ENCODE results near the gene RNF215.

Gene RNF215

DNA sequence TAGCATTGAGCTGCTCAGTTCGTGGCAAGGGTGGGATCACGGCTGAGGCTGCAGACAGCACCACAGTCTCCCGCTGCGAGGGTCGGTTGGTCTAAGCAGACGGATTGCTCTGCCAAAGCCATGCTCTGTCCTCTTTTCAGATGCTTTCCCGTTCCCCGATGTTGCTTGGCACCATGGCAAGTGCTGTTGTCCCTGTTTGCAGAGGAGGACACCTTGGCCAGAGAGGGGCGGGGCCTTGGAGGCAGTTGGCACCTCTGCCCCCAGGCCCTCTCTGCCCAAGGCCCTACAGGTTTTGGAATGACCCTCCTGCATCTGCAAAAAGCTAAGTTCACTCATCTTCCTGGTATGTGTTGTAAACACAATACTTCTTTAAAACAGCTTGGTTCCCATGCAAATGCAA, 18.8 kb downstream of the RNF215 start:
- Histone ChIP-seq H3F3A (ENCODE audit: insufficient read depth) (no peaks in the 10 kb centered on the region), H3K9ac (ENCODE audit: low read length) (no peak overlapping the region), H4K20me1 (ENCODE audit: low read depth, low read length) (no peaks in the 10 kb centered on the region), H3K79me2 (ENCODE audit: insufficient read depth, low read length) (no peaks in the 10 kb centered on the region), H3K27me3 (ENCODE audit: low read length) (no peaks in the 10 kb centered on the region), H3K27ac (ENCODE audit: low read depth, low read length) (no peak overlapping the region), H3K9me3 (ENCODE audit: insufficient read depth, low read length) (no peaks in the 10 kb centered on the region), H3K4me2 (ENCODE audit: low read depth, low read length, poor library complexity, severe bottlenecking) (no peak overlapping the region), H2AFZ (ENCODE audit: low read depth, low read length, severe bottlenecking) (no peak overlapping the region), H3K4me3 (ENCODE audit: insufficient read depth, low read length, poor library complexity, severe bottlenecking) (no peak overlapping the region), H3K9me2 (replicated peaks; ENCODE audit: insufficient read depth, low read length) (no peaks in the 10 kb centered on the region), H3K36me3 (ENCODE audit: low read length) (no peaks in the 10 kb centered on the region)
- TF ChIP-seq CTCF (IDR thresholded peaks at IDR 0.05; ENCODE audit: insufficient read depth, low read length, poor library complexity, severe bottlenecking) (no peak), EZH2phosphoT487 (conservative IDR thresholded peaks at IDR 0.05; ENCODE audit: low read length) (no peak)

DNA sequence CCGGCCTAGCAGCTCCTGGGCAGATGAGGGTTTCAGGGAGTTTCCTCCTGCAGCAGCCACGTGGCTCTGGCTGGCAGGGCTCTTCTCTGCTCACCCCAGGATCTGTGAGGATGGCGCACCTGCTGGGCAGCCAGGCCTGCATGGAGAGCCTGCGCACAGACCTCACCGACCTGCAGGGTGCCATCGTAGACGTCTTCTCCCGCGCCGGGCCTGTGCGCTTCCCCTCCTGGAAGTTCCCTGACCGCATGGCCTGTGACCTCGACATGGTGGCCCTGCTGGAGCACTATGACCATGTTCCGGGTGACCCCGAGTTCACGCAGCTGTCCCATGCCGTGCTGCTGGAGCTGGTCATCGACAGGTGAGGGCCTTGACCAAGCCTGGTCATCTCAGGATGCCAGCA, 21.3 kb downstream of the RNF215 start:
- Histone ChIP-seq H3K4me2 (ENCODE audit: low read depth, low read length, poor library complexity, severe bottlenecking) (no peak overlapping the region), H3K27ac (ENCODE audit: low read depth, low read length) (no peak overlapping the region), H3K9me3 (ENCODE audit: insufficient read depth, low read length) (no peaks in the 10 kb centered on the region), H3K27me3 (ENCODE audit: low read length) (no peaks in the 10 kb centered on the region), H2AFZ (ENCODE audit: low read depth, low read length, severe bottlenecking) (no peak overlapping the region), H3K9me2 (replicated peaks; ENCODE audit: insufficient read depth, low read length) (no peaks in the 10 kb centered on the region), H4K20me1 (ENCODE audit: low read depth, low read length) (no peaks in the 10 kb centered on the region), H3F3A (ENCODE audit: insufficient read depth) (no peaks in the 10 kb centered on the region), H3K4me3 (ENCODE audit: insufficient read depth, low read length, poor library complexity, severe bottlenecking) (no peak overlapping the region), H3K9ac (ENCODE audit: low read length) (no peak overlapping the region), H3K79me2 (ENCODE audit: insufficient read depth, low read length) (no peaks in the 10 kb centered on the region), H3K36me3 (ENCODE audit: low read length) (no peaks in the 10 kb centered on the region)
- no peak for TF ChIP-seq CTCF (IDR thresholded peaks at IDR 0.05; ENCODE audit: insufficient read depth, low read length, poor library complexity, severe bottlenecking)
- TF ChIP-seq EZH2phosphoT487 (conservative IDR thresholded peaks at IDR 0.05; ENCODE audit: low read length): no peak

GRCh38 chr22:30362651-30363281, 24.4 kb downstream of the RNF215 start:
- H3K4me3 ChIP-seq (ENCODE audit: insufficient read depth, low read length, poor library complexity, severe bottlenecking): no peak overlapping the region
- no peak overlapping the region for H3K4me2 ChIP-seq (ENCODE audit: low read depth, low read length, poor library complexity, severe bottlenecking)
- no peak overlapping the region for H2AFZ ChIP-seq (ENCODE audit: low read depth, low read length, severe bottlenecking)
- no peak for TF ChIP-seq CTCF (IDR thresholded peaks at IDR 0.05; ENCODE audit: insufficient read depth, low read length, poor library complexity, severe bottlenecking)
- TF ChIP-seq EZH2phosphoT487 (conservative IDR thresholded peaks at IDR 0.05; ENCODE audit: low read length): no peak
- H3K9me2 ChIP-seq (replicated peaks; ENCODE audit: insufficient read depth, low read length): no peaks in the 10 kb centered on the region
- H3K9ac ChIP-seq (ENCODE audit: low read length): no peak overlapping the region
- no peaks in the 10 kb centered on the region for H3K36me3 ChIP-seq (ENCODE audit: low read length)
- no peak overlapping the region for H3K27ac ChIP-seq (ENCODE audit: low read depth, low read length)
- H4K20me1 ChIP-seq (ENCODE audit: low read depth, low read length): no peaks in the 10 kb centered on the region
- H3F3A ChIP-seq (ENCODE audit: insufficient read depth): no peaks in the 10 kb centered on the region
- H3K27me3 ChIP-seq (ENCODE audit: low read length): no peaks in the 10 kb centered on the region
- H3K79me2 ChIP-seq (ENCODE audit: insufficient read depth, low read length): no peaks in the 10 kb centered on the region
- no peaks in the 10 kb centered on the region for H3K9me3 ChIP-seq (ENCODE audit: insufficient read depth, low read length)

All from SU-DHL-6 (cell line).